ENCODE results near the gene APOL3. TPM values are rescaled to one million over a fixed set of nuclear protein-coding genes. Genes with fewer than 3 reads are reported as not detected.
"Not testable (repeated sequence)": the region's sequence is repeated elsewhere in the genome, so short reads cannot be mapped to it uniquely, and the experiment has no call there.

The APOL3 gene, protein sequence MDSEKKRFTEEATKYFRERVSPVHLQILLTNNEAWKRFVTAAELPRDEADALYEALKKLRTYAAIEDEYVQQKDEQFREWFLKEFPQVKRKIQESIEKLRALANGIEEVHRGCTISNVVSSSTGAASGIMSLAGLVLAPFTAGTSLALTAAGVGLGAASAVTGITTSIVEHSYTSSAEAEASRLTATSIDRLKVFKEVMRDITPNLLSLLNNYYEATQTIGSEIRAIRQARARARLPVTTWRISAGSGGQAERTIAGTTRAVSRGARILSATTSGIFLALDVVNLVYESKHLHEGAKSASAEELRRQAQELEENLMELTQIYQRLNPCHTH
- total RNA-seq (2021; ENCODE audit: unreplicated experiment) (3.2 TPM), Bru-seq, nascent RNA (percentile 33 among the genes with signal in this experiment), BruChase-seq, experiment 1, labeled RNA remaining after a 2-hour chase (percentile 36 among the genes with signal in this experiment), BruChase-seq, experiment 2, labeled RNA remaining after a 6-hour chase (percentile 34 among the genes with signal in this experiment)
- 2.8 TPM for polyA plus RNA-seq (2012; ENCODE audit: insufficient read length)
- long read RNA-seq, partial matches to known transcripts, result 1 of 6 reads
- long read RNA-seq, other reads (novel, unspliced or antisense), result 1 of 6 reads

DNA sequence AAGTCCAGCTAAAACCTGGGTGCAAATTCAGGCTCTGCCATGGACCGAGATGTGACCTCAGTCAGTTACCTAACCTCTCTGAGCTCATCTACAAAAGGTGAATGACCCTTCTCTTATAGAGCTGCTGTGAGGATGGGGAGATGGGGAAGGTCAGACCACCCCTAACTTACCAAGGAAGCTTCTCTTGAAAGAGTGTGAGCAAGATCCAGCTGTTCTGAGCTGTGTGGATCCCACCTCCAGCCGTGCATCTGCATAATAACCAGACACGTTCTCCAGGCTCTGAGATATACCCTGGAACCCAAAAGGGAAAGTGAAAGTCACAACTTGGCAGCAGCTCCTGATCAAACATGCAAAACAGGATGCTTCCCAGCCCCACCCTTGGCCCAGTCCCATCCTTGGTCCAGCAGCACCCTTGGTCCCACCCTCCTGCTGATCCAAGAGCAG is at the start of gene APOL3:
APOL3 (minus strand) TSS at position 257 of the 444 bp plus-strand sequence. CDS start 11,700 bp downstream, outside the sequence.
- H3K27me3 ChIP-seq (ENCODE audit: control insufficient read depth, insufficient read depth, low read length), result no peaks in the 10 kb centered on the region; the same call in 1 of the 2 replicates
- no peaks in the 10 kb centered on the region for H3K9me3 ChIP-seq (ENCODE audit: control insufficient read depth, insufficient read depth, low read depth, low read length)
- ATAC-seq, result no peak
- no peak for DNase-seq (ENCODE audit: low read depth, low spot score)
- peaks cover 9% of the 10 kb centered on the region for H3K4me1 ChIP-seq (ENCODE audit: control insufficient read depth, insufficient read depth, low read length)
- peak within 1 kb of the TSS in 1 of 2 experiments; percentile 16; a peak in 1 of 4 replicates for H3K4me3 ChIP-seq (ENCODE audit: low read depth in 2 of 2, low read length in 2 of 2)
- H3K27ac ChIP-seq (ENCODE audit: low read length), result no peak within 1 kb of the TSS
- no peaks in the 10 kb centered on the region for H3K36me3 ChIP-seq (ENCODE audit: control insufficient read depth, insufficient read depth, low read length)
- CTCF ChIA-PET, result no interaction called here
- POLR2A ChIA-PET, result no interaction called here
- TF ChIP-seq, protein P1, sequence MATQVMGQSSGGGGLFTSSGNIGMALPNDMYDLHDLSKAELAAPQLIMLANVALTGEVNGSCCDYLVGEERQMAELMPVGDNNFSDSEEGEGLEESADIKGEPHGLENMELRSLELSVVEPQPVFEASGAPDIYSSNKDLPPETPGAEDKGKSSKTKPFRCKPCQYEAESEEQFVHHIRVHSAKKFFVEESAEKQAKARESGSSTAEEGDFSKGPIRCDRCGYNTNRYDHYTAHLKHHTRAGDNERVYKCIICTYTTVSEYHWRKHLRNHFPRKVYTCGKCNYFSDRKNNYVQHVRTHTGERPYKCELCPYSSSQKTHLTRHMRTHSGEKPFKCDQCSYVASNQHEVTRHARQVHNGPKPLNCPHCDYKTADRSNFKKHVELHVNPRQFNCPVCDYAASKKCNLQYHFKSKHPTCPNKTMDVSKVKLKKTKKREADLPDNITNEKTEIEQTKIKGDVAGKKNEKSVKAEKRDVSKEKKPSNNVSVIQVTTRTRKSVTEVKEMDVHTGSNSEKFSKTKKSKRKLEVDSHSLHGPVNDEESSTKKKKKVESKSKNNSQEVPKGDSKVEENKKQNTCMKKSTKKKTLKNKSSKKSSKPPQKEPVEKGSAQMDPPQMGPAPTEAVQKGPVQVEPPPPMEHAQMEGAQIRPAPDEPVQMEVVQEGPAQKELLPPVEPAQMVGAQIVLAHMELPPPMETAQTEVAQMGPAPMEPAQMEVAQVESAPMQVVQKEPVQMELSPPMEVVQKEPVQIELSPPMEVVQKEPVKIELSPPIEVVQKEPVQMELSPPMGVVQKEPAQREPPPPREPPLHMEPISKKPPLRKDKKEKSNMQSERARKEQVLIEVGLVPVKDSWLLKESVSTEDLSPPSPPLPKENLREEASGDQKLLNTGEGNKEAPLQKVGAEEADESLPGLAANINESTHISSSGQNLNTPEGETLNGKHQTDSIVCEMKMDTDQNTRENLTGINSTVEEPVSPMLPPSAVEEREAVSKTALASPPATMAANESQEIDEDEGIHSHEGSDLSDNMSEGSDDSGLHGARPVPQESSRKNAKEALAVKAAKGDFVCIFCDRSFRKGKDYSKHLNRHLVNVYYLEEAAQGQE (IDR thresholded peaks at IDR 0.05; ENCODE audit: insufficient read depth in 1 of 2, low read depth in 2 of 2, low read length in 1 of 2), result no peak
- TF ChIP-seq, protein P2, sequence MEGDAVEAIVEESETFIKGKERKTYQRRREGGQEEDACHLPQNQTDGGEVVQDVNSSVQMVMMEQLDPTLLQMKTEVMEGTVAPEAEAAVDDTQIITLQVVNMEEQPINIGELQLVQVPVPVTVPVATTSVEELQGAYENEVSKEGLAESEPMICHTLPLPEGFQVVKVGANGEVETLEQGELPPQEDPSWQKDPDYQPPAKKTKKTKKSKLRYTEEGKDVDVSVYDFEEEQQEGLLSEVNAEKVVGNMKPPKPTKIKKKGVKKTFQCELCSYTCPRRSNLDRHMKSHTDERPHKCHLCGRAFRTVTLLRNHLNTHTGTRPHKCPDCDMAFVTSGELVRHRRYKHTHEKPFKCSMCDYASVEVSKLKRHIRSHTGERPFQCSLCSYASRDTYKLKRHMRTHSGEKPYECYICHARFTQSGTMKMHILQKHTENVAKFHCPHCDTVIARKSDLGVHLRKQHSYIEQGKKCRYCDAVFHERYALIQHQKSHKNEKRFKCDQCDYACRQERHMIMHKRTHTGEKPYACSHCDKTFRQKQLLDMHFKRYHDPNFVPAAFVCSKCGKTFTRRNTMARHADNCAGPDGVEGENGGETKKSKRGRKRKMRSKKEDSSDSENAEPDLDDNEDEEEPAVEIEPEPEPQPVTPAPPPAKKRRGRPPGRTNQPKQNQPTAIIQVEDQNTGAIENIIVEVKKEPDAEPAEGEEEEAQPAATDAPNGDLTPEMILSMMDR (IDR thresholded peaks at IDR 0.05), result no peak
- in situ Hi-C loops (cut with HindIII; ENCODE audit: low pct_unique_long_range_greater_than_20kb, low sequenced_read_pairs) (no loop called here), intact Hi-C loops (cut with micrococcal nuclease; ENCODE audit: unreplicated experiment) (no loop called here)
- BruUV-seq (replicated peaks), result no TSS peak

DNA sequence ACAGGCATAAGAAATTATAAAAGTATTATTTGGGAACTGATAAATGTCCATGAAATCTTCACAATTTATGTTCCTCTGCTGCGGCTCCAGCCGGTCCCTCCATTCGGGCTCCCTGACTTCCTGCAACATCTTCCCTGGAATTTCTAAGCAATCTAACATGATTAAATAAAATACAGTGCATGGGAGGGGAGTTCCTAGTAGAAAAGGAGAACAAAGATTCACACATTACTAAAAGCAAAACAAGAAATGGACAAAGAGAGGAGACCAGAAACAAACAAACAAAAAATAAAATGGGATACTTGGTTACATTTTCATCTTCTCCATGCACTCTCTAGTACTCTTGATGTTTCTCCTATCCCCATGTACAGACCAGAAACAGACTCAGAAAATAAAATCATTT is 49.7 kb upstream of the APOL3 start:
- POLR2A ChIA-PET, result no interaction called here
- Histone ChIP-seq H3K27me3 (ENCODE audit: control insufficient read depth, insufficient read depth, low read length) (no peaks in the 10 kb centered on the region), H3K4me3 (ENCODE audit: low read depth in 2 of 2, low read length in 2 of 2) (no peak overlapping the region), H3K4me1 (ENCODE audit: control insufficient read depth, insufficient read depth, low read length) (no peaks in the 10 kb centered on the region), H3K9me3 (ENCODE audit: control insufficient read depth, insufficient read depth, low read depth, low read length) (no peaks in the 10 kb centered on the region), H3K36me3 (ENCODE audit: control insufficient read depth, insufficient read depth, low read length) (no peaks in the 10 kb centered on the region), H3K27ac (ENCODE audit: low read length) (no peak overlapping the region)
- intact Hi-C loops (cut with micrococcal nuclease; ENCODE audit: unreplicated experiment) (no loop called here), in situ Hi-C loops (cut with HindIII; ENCODE audit: low pct_unique_long_range_greater_than_20kb, low sequenced_read_pairs) (no loop called here)
- no peak for TF ChIP-seq SIN3A (IDR thresholded peaks at IDR 0.05; ENCODE audit: borderline replicate concordance, insufficient read depth, low read depth, low read length)
- ATAC-seq (no peak), DNase-seq (ENCODE audit: low read depth, low spot score) (no peak)
- no TSS peak for BruUV-seq (replicated peaks)
- CTCF ChIA-PET, result no interaction called here

DNA sequence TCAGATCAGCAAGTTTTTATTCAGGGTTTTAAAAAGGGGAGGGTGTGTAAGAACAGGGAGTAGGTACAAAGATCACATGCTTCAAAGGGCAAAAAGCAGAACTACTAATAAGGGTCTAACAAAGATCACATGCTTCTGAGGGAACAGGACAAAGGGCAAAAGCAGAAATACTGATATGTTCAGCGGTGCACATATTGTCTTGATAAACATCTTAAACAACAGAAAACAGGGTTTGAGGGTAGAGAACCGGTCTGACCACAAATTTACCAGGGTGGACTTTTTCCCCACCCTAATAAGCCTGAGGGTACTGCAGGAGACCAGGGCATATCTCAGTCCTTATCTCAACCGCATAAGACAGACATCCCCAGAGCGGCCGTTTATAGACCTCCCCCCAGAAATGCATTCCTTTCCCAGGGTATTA is 48.9 kb upstream of the APOL3 start:
- POLR2A ChIA-PET, result interaction anchor here (0.6 kb wide), 1 partner anchor 46 kb away, joined by 4 read pairs; no protein-coding TSS in a partner anchor

More for the DNA sequence above, 48.9 kb upstream of the APOL3 start:
- H3K27me3 ChIP-seq (ENCODE audit: control insufficient read depth, insufficient read depth, low read length); ATAC-seq; CTCF ChIA-PET; H3K36me3 ChIP-seq (ENCODE audit: control insufficient read depth, insufficient read depth, low read length); DNase-seq (ENCODE audit: low read depth, low spot score); BruUV-seq (replicated peaks); H3K4me1 ChIP-seq (ENCODE audit: control insufficient read depth, insufficient read depth, low read length); H3K9me3 ChIP-seq (ENCODE audit: control insufficient read depth, insufficient read depth, low read depth, low read length); intact Hi-C loops (cut with micrococcal nuclease; ENCODE audit: unreplicated experiment); H3K4me3 ChIP-seq (ENCODE audit: low read depth in 2 of 2, low read length in 2 of 2); in situ Hi-C loops (cut with HindIII; ENCODE audit: low pct_unique_long_range_greater_than_20kb, low sequenced_read_pairs); H3K27ac ChIP-seq (ENCODE audit: low read length): not testable (repeated sequence)
